Stimulated activated CD4-positive, alpha-beta T cell treated with anti-CD3 and anti-CD28 coated beads, Interleukin-12 subunit alpha, Interleukin-12 subunit beta, amount 100 ng/mL, for 4 hours (primary cell): ENCODE results near the gene PNPLA3.

ENCODE experiments used
- DNase-seq: peaks from one replicate; pipeline ENCODE4 v3.0.0-alpha.2; 2020

The PNPLA3 gene

GRCh38 chr22:43994416-43994815 lies 70.8 kb downstream of the PNPLA3 start:
- DNase-seq, result no peak

DNA sequence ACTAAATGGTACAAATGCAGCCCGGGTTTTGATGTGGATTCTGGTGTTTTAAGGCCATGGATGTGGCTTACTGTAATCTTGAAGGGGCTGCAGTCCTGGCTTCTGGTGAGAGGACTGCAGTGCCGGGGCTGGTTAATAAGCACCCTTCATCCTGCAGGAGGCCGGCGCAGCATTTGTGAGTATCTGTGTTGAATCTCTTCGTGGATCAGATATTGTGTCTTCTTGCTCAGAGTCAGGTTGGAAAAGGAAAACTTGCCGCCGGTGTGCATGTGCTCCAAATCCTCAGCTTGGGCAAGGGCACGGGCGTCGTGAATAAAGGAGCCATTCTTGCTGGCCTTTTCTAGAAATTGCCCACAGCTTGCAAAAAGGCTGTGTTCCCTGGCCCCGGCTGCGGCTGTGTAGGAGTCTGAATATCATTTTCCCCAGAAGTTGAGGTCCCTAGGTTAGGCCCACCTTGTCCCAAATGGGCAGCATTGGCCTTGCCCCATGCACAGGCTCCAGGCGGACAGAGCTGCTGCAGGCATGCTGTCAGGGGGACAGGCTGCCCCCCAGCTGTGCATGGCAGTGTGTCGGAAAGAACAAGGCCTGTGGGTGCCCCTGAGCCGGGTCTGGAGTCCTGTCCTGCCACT lies 71.6 kb downstream of the PNPLA3 start:
- no peak for DNase-seq

DNA sequence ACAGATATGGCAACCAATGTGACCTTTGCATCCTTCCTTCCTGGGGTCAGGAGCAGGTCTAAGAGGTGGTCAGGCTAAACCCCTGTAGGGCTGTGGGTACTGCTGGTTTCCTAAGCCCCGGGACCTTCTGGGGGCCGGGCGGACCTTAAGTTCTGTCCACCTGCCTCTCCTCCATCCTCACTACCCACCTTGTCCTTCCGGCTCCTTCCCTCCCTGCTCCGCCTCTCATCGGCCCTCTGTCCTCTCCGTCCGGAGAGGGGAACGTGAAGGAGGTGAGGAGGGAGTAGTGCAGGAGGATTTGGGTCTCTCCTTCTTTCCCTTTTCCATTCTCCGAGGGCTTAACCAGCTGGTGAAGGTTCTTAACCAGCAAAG lies 72.2 kb downstream of the PNPLA3 start:
- no peak for DNase-seq

GRCh38 chr22:43996170-43996980 lies 72.8 kb downstream of the PNPLA3 start:
- peak; percentile 69 for DNase-seq

DNA sequence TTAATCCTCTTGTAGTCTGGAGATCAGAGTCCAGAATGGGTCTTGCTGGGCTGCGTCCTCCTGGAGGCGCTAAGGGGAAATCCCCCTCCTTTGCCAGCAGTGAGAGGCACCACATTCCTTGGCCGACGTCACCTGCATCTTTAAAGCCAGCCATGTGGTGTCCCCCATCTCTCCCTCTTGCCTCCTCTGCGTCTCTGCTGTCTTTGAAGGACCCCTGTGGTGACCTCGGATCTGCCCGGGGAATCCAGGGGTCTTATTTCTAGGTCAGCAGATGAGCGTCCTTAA lies 73.3 kb downstream of the PNPLA3 start:
- DNase-seq, result no peak
